SK-N-SH (cell line): ENCODE data around the gene P2RY11. TPM values are rescaled to one million over a fixed set of nuclear protein-coding genes. Genes with fewer than 3 reads are reported as not detected.

Source experiments
- CTCF ChIA-PET: fragments of 300-600, 350-600 bp; formaldehyde crosslinking; extraction: SDS; loops from one replicate; lab custom pipeline; 2021; lab: Yijun Ruan, JAX
- POLR2A ChIA-PET: fragments of 350-600 bp; sonication (Branson Sonifier 250); formaldehyde crosslinking; extraction: SDS; loops from one replicate; lab custom pipeline; 2020; ENCODE audit warnings: antibody characterized with exemption, inconsistent platforms; lab: Yijun Ruan, JAX
- DNase-seq: peaks from one replicate; pipeline ENCODE4 v3.0.0; 2012
- H2AFZ ChIP-seq: fragments of 200-600 bp; sonication (generic); 2 replicates; pipeline ENCODE4 v1.8.1; 2016; ENCODE audit warnings: antibody characterized with exemption, mild to moderate bottlenecking, low read depth
- H3F3A ChIP-seq: fragments of 200-600 bp; sonication (generic); replicated peaks from 2 replicates; pipeline ENCODE3; 2016; ENCODE audit warnings: antibody characterized with exemption, mild to moderate bottlenecking; ENCODE audit not compliant: insufficient read depth
- H3K27ac ChIP-seq, 2 experiments: fragments of 200-500 bp in 1 of 2; fragments of 200-600 bp in 1 of 2; sonication (Bioruptor generic) in 1 of 2; sonication (generic), shearing (Covaris generic) in 1 of 2; 2 replicates each; pipeline versions ENCODE4 v1.5.1 to v1.6.1; 2014 to 2016; ENCODE audit warnings: low read depth in 2 of 2, inconsistent platforms in 1 of 2, low read length in 1 of 2, mild to moderate bottlenecking in 1 of 2, mixed read lengths in 1 of 2
- H3K27me3 ChIP-seq: fragments of 200-600 bp; sonication (generic), shearing (Covaris generic); 2 replicates; pipeline ENCODE4 v1.6.1; 2016; ENCODE audit warnings: mixed run types; ENCODE audit not compliant: insufficient read depth
- H3K36me3 ChIP-seq, 2 experiments: fragments of 200-500 bp in 1 of 2; fragments of 200-600 bp in 1 of 2; sonication (Bioruptor generic) in 1 of 2; sonication (generic) in 1 of 2; replicated peaks in 1 of 2; 2 replicates each; pipeline versions ENCODE3 to v1.5.1; 2014 to 2016; ENCODE audit warnings: low read length in 1 of 2, mild to moderate bottlenecking in 1 of 2; ENCODE audit not compliant: insufficient read depth in 2 of 2, control insufficient read depth in 1 of 2
- H3K4me1 ChIP-seq, 2 experiments: fragments of 200-500 bp in 1 of 2; fragments of 200-600 bp in 1 of 2; sonication (Bioruptor generic) in 1 of 2; sonication (generic), shearing (Covaris generic) in 1 of 2; 2 replicates each; pipeline versions ENCODE4 v1.5.1 to v1.6.1; 2014 to 2016; ENCODE audit warnings: low read depth in 1 of 2, low read length in 1 of 2, mixed run types in 1 of 2; ENCODE audit not compliant: insufficient read depth in 2 of 2, control insufficient read depth in 1 of 2
- H3K4me2 ChIP-seq: fragments of 200-600 bp; sonication (generic), shearing (Covaris generic); 2 replicates; pipeline ENCODE4 v1.6.1; 2017; ENCODE audit warnings: mixed run types
- H3K4me3 ChIP-seq, 2 experiments: fragments of 200-500 bp in 1 of 2; fragments of 200-600 bp in 1 of 2; sonication (Bioruptor generic) in 1 of 2; sonication (generic), shearing (Covaris generic) in 1 of 2; 2 replicates each; pipeline versions ENCODE4 v1.5.1 to v1.8.1; 2014 to 2016; ENCODE audit warnings: low read depth in 2 of 2, inconsistent platforms in 1 of 2, low read length in 1 of 2, mild to moderate bottlenecking in 1 of 2, mixed read lengths in 1 of 2, moderate library complexity in 1 of 2
- H3K79me2 ChIP-seq: fragments of 200-600 bp; sonication (generic); 2 replicates; pipeline ENCODE4 v1.8.1; 2017; ENCODE audit warnings: mild to moderate bottlenecking; ENCODE audit not compliant: insufficient read depth
- H3K9ac ChIP-seq: fragments of 200-600 bp; sonication (generic); 2 replicates; pipeline ENCODE4 v1.6.1; 2017; ENCODE audit warnings: mixed run types
- H3K9me2 ChIP-seq: fragments of 200-600 bp; sonication (generic); 2 replicates; pipeline ENCODE4 v1.6.1; 2017; ENCODE audit warnings: mixed run types
- H3K9me3 ChIP-seq: fragments of 200-600 bp; sonication (generic); 2 replicates; pipeline ENCODE4 v1.6.1; 2017; ENCODE audit warnings: mixed run types, mild to moderate bottlenecking, moderate library complexity
- H4K20me1 ChIP-seq: fragments of 200-600 bp; sonication (generic); 2 replicates; pipeline ENCODE4 v1.6.1; 2017; ENCODE audit warnings: mild to moderate bottlenecking, mixed run types; ENCODE audit not compliant: insufficient read depth
- CHD2 ChIP-seq: fragments of 150-350 bp; IDR thresholded peaks from 2 replicates; pipeline ENCODE4 v1.6.1; 2018; ENCODE audit warnings: low read length; ENCODE audit not compliant: partially characterized antibody
- JUND ChIP-seq: IDR thresholded peaks from 2 replicates; pipeline ENCODE4 v1.4.0; 2012
- MAX ChIP-seq: IDR thresholded peaks from 2 replicates; pipeline ENCODE4 v1.4.0; 2012; ENCODE audit warnings: low read depth
- PBX3 ChIP-seq: IDR thresholded peaks from 2 replicates; pipeline ENCODE4; 2012
- POLR2AphosphoS5 ChIP-seq: IDR thresholded peaks from 2 replicates; pipeline ENCODE4 v1.6.1; 2012; ENCODE audit warnings: low read depth, low read length
- SIN3A ChIP-seq: IDR thresholded peaks from 2 replicates; pipeline ENCODE4 v1.6.1; 2012; ENCODE audit warnings: low read depth, mild to moderate bottlenecking, low read length, moderate library complexity, borderline replicate concordance
- ZBTB33 ChIP-seq: IDR thresholded peaks from 2 replicates; pipeline ENCODE4 v1.4.0; 2012; ENCODE audit warnings: low read depth, borderline replicate concordance
- WGBS: methylation state at CpG from one replicate; pipeline ENCODE4 v1.1.6; 2017; ENCODE audit warnings: low lambda C conversion rate; 5-methylcytosine and 5-hydroxymethylcytosine counted together
- polyA plus RNA-seq, 3 experiments: library from polyadenylated mRNA; depleted of rRNA; stranded (reverse); fragments of >200 nt; gene quantifications; 2 replicates each; pipeline ENCODE4 v1.2.3, GENCODE V29; 2012

P2RY11 gene
- polyA plus RNA-seq, 1 of the 3 experiments (the other 2 are of a cell fraction) = 6.8 TPM

DNA sequence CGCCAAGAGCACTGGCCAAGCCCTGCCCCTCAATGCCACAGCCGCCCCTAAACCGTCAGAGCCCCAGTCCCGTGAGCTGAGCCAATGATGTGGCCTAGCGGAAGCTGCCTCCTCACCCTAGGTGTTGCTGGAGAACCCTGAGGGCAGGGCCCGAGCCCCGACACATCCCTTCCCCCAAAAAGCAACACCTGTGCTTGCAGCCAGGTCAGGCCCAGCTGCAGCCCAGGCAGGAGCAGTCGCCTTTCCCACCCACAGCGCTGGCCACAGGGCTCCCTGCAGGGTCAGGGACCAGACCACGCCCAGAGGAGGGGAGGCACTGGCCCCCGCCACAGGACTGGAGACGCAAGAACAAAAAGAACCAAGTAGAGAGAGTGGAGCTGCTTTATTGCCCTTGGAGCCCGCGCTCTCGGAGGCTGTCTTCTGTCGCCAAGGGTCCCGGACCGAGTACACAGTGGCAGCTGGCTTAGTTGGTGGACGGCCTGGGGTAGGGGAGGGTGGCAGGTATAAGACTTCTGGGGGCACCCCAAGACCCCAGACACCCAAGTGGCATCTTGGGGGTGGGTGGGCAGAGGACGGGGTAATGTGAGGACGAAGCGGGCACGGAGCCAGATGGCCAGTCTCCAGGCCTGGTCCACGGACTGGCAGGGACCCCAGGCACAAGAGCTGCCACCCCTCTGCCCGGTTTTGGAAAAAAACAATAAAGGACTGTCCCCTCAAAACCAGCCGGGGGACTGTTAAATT lies 3.3 kb downstream of the P2RY11 start:
- Histone ChIP-seq H3K9ac (no peak overlapping the region), H3K4me1 (peaks cover 0 to 13% of the 10 kb centered on the region in 2 experiments; a peak in 1 of 4 replicates), H3K36me3 (peaks cover 19 to 54% of the 10 kb centered on the region in 2 experiments), H3K9me2 (no peaks in the 10 kb centered on the region), H3K4me3 (no peak overlapping the region), H2AFZ (no peak overlapping the region), H3K27ac (peak overlapping the region in 1 of 2 experiments; percentile 30; a peak in 1 of 4 replicates), H3K27me3 (no peaks in the 10 kb centered on the region), H4K20me1 (peaks cover 11% of the 10 kb centered on the region; the same call in 1 of the 2 replicates), H3K9me3 (no peaks in the 10 kb centered on the region), H3F3A (peaks cover 28% of the 10 kb centered on the region), H3K4me2 (no peak overlapping the region), H3K79me2 (peaks cover 25% of the 10 kb centered on the region)
- POLR2A ChIA-PET = interaction anchor here (0.6 to 4.5 kb wide), 8 partner anchors 7 to 135 kb away, joined by 3 to 35 read pairs (median 6); partner anchors contain the start of gene PPAN
- 94% methylated on average over 20 of the region's 26 CpGs for WGBS
- DNase-seq = peak; percentile 43
- TF ChIP-seq JUND (peak; percentile 14), PBX3 (0 out of 2 replicates have a peak, but pooled peaks have one; percentile 38), SIN3A (peak; percentile 9; the same call in 1 of the 2 replicates), ZBTB33 (no peak)
- CTCF ChIA-PET = interaction anchor here (0.8 to 2.7 kb wide), 5 partner anchors 12 to 184 kb away, joined by 3 to 14 read pairs (median 3); no protein-coding TSS in a partner anchor

- Histone ChIP-seq H3K4me1 (peaks cover 0 to 13% of the 10 kb centered on the region in 2 experiments; a peak in 1 of 4 replicates), H3K4me2 (no peak overlapping the region), H3K9ac (no peak overlapping the region), H3K79me2 (peaks cover 25% of the 10 kb centered on the region), H3K27ac (peak overlapping the region in 1 of 2 experiments; percentile 6; a peak in 1 of 4 replicates), H3K9me3 (no peaks in the 10 kb centered on the region), H3F3A (peaks cover 29% of the 10 kb centered on the region), H4K20me1 (peaks cover 11% of the 10 kb centered on the region; the same call in 1 of the 2 replicates), H3K36me3 (peaks cover 14 to 47% of the 10 kb centered on the region in 2 experiments), H3K9me2 (no peaks in the 10 kb centered on the region), H3K27me3 (no peaks in the 10 kb centered on the region), H3K4me3 (no peak overlapping the region), H2AFZ (no peak overlapping the region)
- DNase-seq = peak; percentile 37
- TF ChIP-seq PBX3 (peak; percentile 35), CHD2 (peak; percentile 4), POLR2AphosphoS5 (peak; percentile 24; the same call in 1 of the 2 replicates), MAX (no peak)
- ChIA-PET CTCF (interaction anchor here (2.7 to 6.4 kb wide), 2 partner anchors 8 to 134 kb away, joined by 14 to 58 read pairs; partner anchors contain the start of gene PPAN), POLR2A (interaction anchor here (0.7 to 4.5 kb wide), 7 partner anchors 8 to 134 kb away, joined by 3 to 35 read pairs (median 5); partner anchors contain the start of genes DNMT1 and PPAN)
- 93% methylated on average over 26 of the region's 45 CpGs for WGBS
Measured at GRCh38 chr19:10115392-10116084, 4.0 kb downstream of the P2RY11 start.
